Peyer's patch (tissue), 4 donors: Measurements from ENCODE around the gene JDP2.

Experiments
- CTCF ChIP-seq, 6 experiments: fragments of 450-650 bp in 4 of 6; fragments of 200-600 bp in 2 of 6; sonication (generic) in 1 of 6; IDR thresholded peaks; one replicate each; pipeline ENCODE4 v1.5.1; 2017 to 2019; ENCODE audit warnings: antibody characterized with exemption in 6 of 6, mild to moderate bottlenecking in 3 of 6, moderate library complexity in 1 of 6
- POLR2A ChIP-seq, 2 donors: fragments of 450-650 bp; IDR thresholded peaks; one replicate each; pipeline ENCODE4 v1.5.1; 2017; ENCODE audit warnings: antibody characterized with exemption in 2 of 2, mild to moderate bottlenecking in 2 of 2, moderate library complexity in 2 of 2

GRCh38 chr14:75461755-75462349, 34.0 kb downstream of the JDP2 start:
- TF ChIP-seq CTCF (IDR thresholded peaks at IDR 0.05) (no peak), POLR2A (IDR thresholded peaks at IDR 0.05) (no peak)
